ENCODE data around the gene SLC4A3.

Gene SLC4A3

GRCh38 chr2:219616550-219616949 is 10.9 kb upstream of the SLC4A3 start:
- Histone ChIP-seq H3K79me1 (replicated peaks; ENCODE audit: low read length, poor library complexity, severe bottlenecking) (no peaks in the 10 kb centered on the region), H3K9ac (ENCODE audit: low read length) (no peak overlapping the region), H3K4me1 (ENCODE audit: control insufficient read depth, insufficient read depth, low read depth, low read length) (no peaks in the 10 kb centered on the region), H3K27ac (ENCODE audit: low read length, poor library complexity, severe bottlenecking) (no peak overlapping the region), H3K36me3 (ENCODE audit: control insufficient read depth in 1 of 2, insufficient read depth in 2 of 2, low read depth in 1 of 2, low read length in 2 of 2) (peaks cover 39 to 51% of the 10 kb centered on the region in 2 experiments), H2BK120ac (ENCODE audit: low read depth, low read length) (no peak overlapping the region), H4K91ac (ENCODE audit: low read length) (no peak overlapping the region), H2AFZ (ENCODE audit: low read depth, low read length) (no peak overlapping the region), H3K23ac (ENCODE audit: low read length in 2 of 2) (no peak overlapping the region), H3K4me3 (ENCODE audit: insufficient read depth in 1 of 2, low read depth in 1 of 2, low read length in 2 of 2) (no peak overlapping the region), H3K4me2 (ENCODE audit: low read length, poor library complexity, severe bottlenecking) (no peak overlapping the region), H3K27me3 (ENCODE audit: control insufficient read depth in 1 of 2, insufficient read depth in 1 of 2, low read length in 2 of 2) (no peaks in the 10 kb centered on the region), H3K14ac (ENCODE audit: low read length in 2 of 2) (no peak overlapping the region), H4K8ac (ENCODE audit: low read length) (no peak overlapping the region), H3K4ac (ENCODE audit: low read depth in 1 of 2, low read length in 2 of 2) (no peak overlapping the region), H2BK12ac (ENCODE audit: low read length in 2 of 2) (no peak overlapping the region), H3K18ac (ENCODE audit: low read depth in 1 of 2, low read length in 2 of 2) (no peak overlapping the region), H3K9me3 (ENCODE audit: control insufficient read depth, low read length) (no peaks in the 10 kb centered on the region), H2BK5ac (ENCODE audit: low read depth, low read length, poor library complexity, severe bottlenecking) (no peak overlapping the region), H2AK5ac (ENCODE audit: low read length, severe bottlenecking) (no peak overlapping the region), H2BK15ac (ENCODE audit: low read depth, poor library complexity, severe bottlenecking) (no peak overlapping the region)
- no peak for DNase-seq
- WGBS: 98% methylated on average over 4 of the region's 4 CpGs

GRCh38 chr2:219618733-219619122 is 8.7 kb upstream of the SLC4A3 start:
- no peak overlapping the region for H3K4ac ChIP-seq (ENCODE audit: low read depth in 1 of 2, low read length in 2 of 2)
- H3K36me3 ChIP-seq (ENCODE audit: control insufficient read depth in 1 of 2, insufficient read depth in 2 of 2, low read depth in 1 of 2, low read length in 2 of 2): peaks cover 30 to 32% of the 10 kb centered on the region in 2 experiments
- no peak overlapping the region for H4K91ac ChIP-seq (ENCODE audit: low read length)
- no peak overlapping the region for H3K4me3 ChIP-seq (ENCODE audit: insufficient read depth in 1 of 2, low read depth in 1 of 2, low read length in 2 of 2)
- no peak overlapping the region for H3K9ac ChIP-seq (ENCODE audit: low read length)
- no peak overlapping the region for H3K18ac ChIP-seq (ENCODE audit: low read depth in 1 of 2, low read length in 2 of 2)
- no peak for DNase-seq
- no peaks in the 10 kb centered on the region for H3K4me1 ChIP-seq (ENCODE audit: control insufficient read depth, insufficient read depth, low read depth, low read length)
- H3K23ac ChIP-seq (ENCODE audit: low read length in 2 of 2): no peak overlapping the region
- H3K4me2 ChIP-seq (ENCODE audit: low read length, poor library complexity, severe bottlenecking): no peak overlapping the region
- 96% methylated on average over 3 of the region's 3 CpGs for WGBS
- H2BK12ac ChIP-seq (ENCODE audit: low read length in 2 of 2): no peak overlapping the region
- no peak overlapping the region for H4K8ac ChIP-seq (ENCODE audit: low read length)
- H2BK120ac ChIP-seq (ENCODE audit: low read depth, low read length): no peak overlapping the region
- no peak overlapping the region for H2BK5ac ChIP-seq (ENCODE audit: low read depth, low read length, poor library complexity, severe bottlenecking)
- no peak overlapping the region for H3K14ac ChIP-seq (ENCODE audit: low read length in 2 of 2)
- H3K79me1 ChIP-seq (replicated peaks; ENCODE audit: low read length, poor library complexity, severe bottlenecking): no peaks in the 10 kb centered on the region
- no peak overlapping the region for H2AK5ac ChIP-seq (ENCODE audit: low read length, severe bottlenecking)
- no peak overlapping the region for H2AFZ ChIP-seq (ENCODE audit: low read depth, low read length)
- no peak overlapping the region for H2BK15ac ChIP-seq (ENCODE audit: low read depth, poor library complexity, severe bottlenecking)
- no peak overlapping the region for H3K27ac ChIP-seq (ENCODE audit: low read length, poor library complexity, severe bottlenecking)
- H3K9me3 ChIP-seq (ENCODE audit: control insufficient read depth, low read length): no peaks in the 10 kb centered on the region
- H3K27me3 ChIP-seq (ENCODE audit: control insufficient read depth in 1 of 2, insufficient read depth in 1 of 2, low read length in 2 of 2): peaks cover 9 to 11% of the 10 kb centered on the region in 2 experiments

GRCh38 chr2:219619235-219619634 is 8.2 kb upstream of the SLC4A3 start:
- no peak overlapping the region for H2BK15ac ChIP-seq (ENCODE audit: low read depth, poor library complexity, severe bottlenecking)
- 23% methylated on average over 1 of the region's 4 CpGs for WGBS
- H3K27ac ChIP-seq (ENCODE audit: low read length, poor library complexity, severe bottlenecking): no peak overlapping the region

GRCh38 chr2:219620546-219620945 is 6.9 kb upstream of the SLC4A3 start:
- Histone ChIP-seq H3K9me3 (ENCODE audit: control insufficient read depth, low read length) (no peaks in the 10 kb centered on the region), H4K8ac (ENCODE audit: low read length) (no peak overlapping the region), H2AK5ac (ENCODE audit: low read length, severe bottlenecking) (no peak overlapping the region), H3K36me3 (ENCODE audit: control insufficient read depth in 1 of 2, insufficient read depth in 2 of 2, low read depth in 1 of 2, low read length in 2 of 2) (peaks cover 12 to 14% of the 10 kb centered on the region in 2 experiments), H3K23ac (ENCODE audit: low read length in 2 of 2) (no peak overlapping the region), H3K18ac (ENCODE audit: low read depth in 1 of 2, low read length in 2 of 2) (no peak overlapping the region), H2BK15ac (ENCODE audit: low read depth, poor library complexity, severe bottlenecking) (no peak overlapping the region), H2AFZ (ENCODE audit: low read depth, low read length) (no peak overlapping the region), H4K91ac (ENCODE audit: low read length) (no peak overlapping the region), H3K4ac (ENCODE audit: low read depth in 1 of 2, low read length in 2 of 2) (no peak overlapping the region), H3K27me3 (ENCODE audit: control insufficient read depth in 1 of 2, insufficient read depth in 1 of 2, low read length in 2 of 2) (peaks cover 15 to 19% of the 10 kb centered on the region in 2 experiments), H3K79me1 (replicated peaks; ENCODE audit: low read length, poor library complexity, severe bottlenecking) (no peaks in the 10 kb centered on the region), H3K4me3 (ENCODE audit: insufficient read depth in 1 of 2, low read depth in 1 of 2, low read length in 2 of 2) (no peak overlapping the region), H3K27ac (ENCODE audit: low read length, poor library complexity, severe bottlenecking) (no peak overlapping the region), H2BK5ac (ENCODE audit: low read depth, low read length, poor library complexity, severe bottlenecking) (no peak overlapping the region), H3K4me1 (ENCODE audit: control insufficient read depth, insufficient read depth, low read depth, low read length) (no peaks in the 10 kb centered on the region), H3K14ac (ENCODE audit: low read length in 2 of 2) (no peak overlapping the region), H2BK12ac (ENCODE audit: low read length in 2 of 2) (no peak overlapping the region), H3K9ac (ENCODE audit: low read length) (no peak overlapping the region), H2BK120ac (ENCODE audit: low read depth, low read length) (no peak overlapping the region), H3K4me2 (ENCODE audit: low read length, poor library complexity, severe bottlenecking) (no peak overlapping the region)
- WGBS: 89% methylated on average over 5 of the region's 6 CpGs
- DNase-seq: no peak

More at GRCh38 chr2:219619235-219619634, 8.2 kb upstream of the SLC4A3 start:
- H2BK5ac ChIP-seq (ENCODE audit: low read depth, low read length, poor library complexity, severe bottlenecking): no peak overlapping the region
- H3K9ac ChIP-seq (ENCODE audit: low read length): no peak overlapping the region
- no peak overlapping the region for H2BK120ac ChIP-seq (ENCODE audit: low read depth, low read length)
- H3K18ac ChIP-seq (ENCODE audit: low read depth in 1 of 2, low read length in 2 of 2): no peak overlapping the region
- no peak overlapping the region for H3K4me2 ChIP-seq (ENCODE audit: low read length, poor library complexity, severe bottlenecking)
- H2AK5ac ChIP-seq (ENCODE audit: low read length, severe bottlenecking): no peak overlapping the region
- H4K8ac ChIP-seq (ENCODE audit: low read length): no peak overlapping the region
- DNase-seq: no peak
- H3K9me3 ChIP-seq (ENCODE audit: control insufficient read depth, low read length): no peaks in the 10 kb centered on the region
- no peak overlapping the region for H2AFZ ChIP-seq (ENCODE audit: low read depth, low read length)
- H2BK12ac ChIP-seq (ENCODE audit: low read length in 2 of 2): no peak overlapping the region
- no peak overlapping the region for H4K91ac ChIP-seq (ENCODE audit: low read length)
- H3K27me3 ChIP-seq (ENCODE audit: control insufficient read depth in 1 of 2, insufficient read depth in 1 of 2, low read length in 2 of 2): peaks cover 11 to 14% of the 10 kb centered on the region in 2 experiments
- H3K4me1 ChIP-seq (ENCODE audit: control insufficient read depth, insufficient read depth, low read depth, low read length): no peaks in the 10 kb centered on the region
- H3K36me3 ChIP-seq (ENCODE audit: control insufficient read depth in 1 of 2, insufficient read depth in 2 of 2, low read depth in 1 of 2, low read length in 2 of 2): peaks cover 25 to 27% of the 10 kb centered on the region in 2 experiments
- no peak overlapping the region for H3K23ac ChIP-seq (ENCODE audit: low read length in 2 of 2)
- no peaks in the 10 kb centered on the region for H3K79me1 ChIP-seq (replicated peaks; ENCODE audit: low read length, poor library complexity, severe bottlenecking)
- H3K14ac ChIP-seq (ENCODE audit: low read length in 2 of 2): no peak overlapping the region
- no peak overlapping the region for H3K4me3 ChIP-seq (ENCODE audit: insufficient read depth in 1 of 2, low read depth in 1 of 2, low read length in 2 of 2)
- no peak overlapping the region for H3K4ac ChIP-seq (ENCODE audit: low read depth in 1 of 2, low read length in 2 of 2)
